Inflammatory macrophage treated with lipopolysaccharide for 1 hour (primary cell): Measurements from ENCODE around the gene VDAC2.

ENCODE experiments used
- DNase-seq, 2 donors: peaks; one replicate each; pipeline ENCODE4 v3.0.0-alpha.2; 2020 to 2022

The VDAC2 gene

GRCh38 chr10:75254739-75255138 lies 44.1 kb downstream of the VDAC2 start:
- DNase-seq: no peak

- no peak for DNase-seq
These were observed 50.4 kb downstream of the VDAC2 start for GRCh38 chr10:75260990-75261389.

- DNase-seq: no peak
These were observed 51.5 kb downstream of the VDAC2 start for GRCh38 chr10:75261813-75262705.

- no peak for DNase-seq
These were observed 53.2 kb downstream of the VDAC2 start for GRCh38 chr10:75263806-75264205.

GRCh38 chr10:75265856-75266255 lies 55.3 kb downstream of the VDAC2 start:
- DNase-seq: no peak

GRCh38 chr10:75266945-75267344 lies 56.3 kb downstream of the VDAC2 start:
- DNase-seq: no peak

GRCh38 chr10:75269605-75270004 lies 59.0 kb downstream of the VDAC2 start:
- DNase-seq: no peak

GRCh38 chr10:75272094-75272493 lies 61.5 kb downstream of the VDAC2 start:
- DNase-seq: no peak

GRCh38 chr10:75272896-75273295 lies 62.3 kb downstream of the VDAC2 start:
- DNase-seq: no peak

GRCh38 chr10:75276069-75276872 lies 65.7 kb downstream of the VDAC2 start:
- no peak for DNase-seq

- DNase-seq: no peak
These were observed 69.6 kb downstream of the VDAC2 start for GRCh38 chr10:75280236-75280635.
